Duodenal mucosa (tissue), 2 donors: ENCODE results near the gene RBM47.

Experiments used
- H3K27ac ChIP-seq: one replicate; pipeline ENCODE4 v1.7.0; 2013; ENCODE audit warnings: low read depth, low read length
- H3K27me3 ChIP-seq, 2 donors: one replicate each; pipeline ENCODE4 v1.7.0; 2013; ENCODE audit warnings: low read length in 2 of 2, control low read depth in 1 of 2; ENCODE audit not compliant: insufficient read depth in 2 of 2, control insufficient read depth in 1 of 2
- H3K36me3 ChIP-seq, 2 donors: one replicate each; pipeline ENCODE4 v1.7.0; 2013; ENCODE audit warnings: low read length in 2 of 2, control low read depth in 1 of 2; ENCODE audit not compliant: insufficient read depth in 2 of 2, control insufficient read depth in 1 of 2
- H3K4me1 ChIP-seq, 2 donors: one replicate each; pipeline ENCODE4 v1.7.0; 2013; ENCODE audit warnings: low read length in 2 of 2, control low read depth in 1 of 2; ENCODE audit not compliant: insufficient read depth in 2 of 2, control insufficient read depth in 1 of 2
- H3K4me3 ChIP-seq, 2 donors: one replicate each; pipeline ENCODE4 v1.7.0; 2013; ENCODE audit warnings: low read length in 2 of 2, low read depth in 1 of 2
- H3K9ac ChIP-seq, 2 donors: one replicate each; pipeline ENCODE4 v1.7.0; 2013; ENCODE audit warnings: low read length in 2 of 2, low read depth in 1 of 2
- H3K9me3 ChIP-seq, 2 donors: one replicate each; pipeline ENCODE4 v1.7.0; 2013; ENCODE audit warnings: low read length in 2 of 2, control low read depth in 1 of 2; ENCODE audit not compliant: control insufficient read depth in 1 of 2

Gene RBM47

GRCh38 chr4:40581254-40582140 is 48.2 kb downstream of the RBM47 start:
- Histone ChIP-seq H3K9me3 (no peaks in the 10 kb centered on the region), H3K36me3 (no peaks in the 10 kb centered on the region), H3K27ac (no peak overlapping the region), H3K4me1 (peaks cover 12 to 14% of the 10 kb centered on the region in 2 donors), H3K27me3 (no peaks in the 10 kb centered on the region), H3K4me3 (no peak overlapping the region), H3K9ac (no peak overlapping the region)

GRCh38 chr4:40579983-40580382 is 49.7 kb downstream of the RBM47 start:
- H3K4me1 ChIP-seq, result peaks cover 15 to 18% of the 10 kb centered on the region in 2 donors
- no peak overlapping the region for H3K4me3 ChIP-seq
- no peaks in the 10 kb centered on the region for H3K36me3 ChIP-seq
- no peak overlapping the region for H3K27ac ChIP-seq
- no peak overlapping the region for H3K9ac ChIP-seq
- no peaks in the 10 kb centered on the region for H3K27me3 ChIP-seq
- no peaks in the 10 kb centered on the region for H3K9me3 ChIP-seq

- peak overlapping the region; percentile 4 to 73 for H3K9ac ChIP-seq
- no peaks in the 10 kb centered on the region for H3K27me3 ChIP-seq
- H3K4me3 ChIP-seq, result peak overlapping the region in 1 of 2 donors; percentile 36
- peaks cover 15 to 17% of the 10 kb centered on the region in 2 donors for H3K4me1 ChIP-seq
- peak overlapping the region; percentile 5 for H3K27ac ChIP-seq
- H3K36me3 ChIP-seq, result no peaks in the 10 kb centered on the region
- no peaks in the 10 kb centered on the region for H3K9me3 ChIP-seq
Observed at GRCh38 chr4:40577588-40578253, 51.9 kb downstream of the RBM47 start.

GRCh38 chr4:40576651-40577480 is 52.8 kb downstream of the RBM47 start:
- Histone ChIP-seq H3K4me1 (peaks cover 15 to 17% of the 10 kb centered on the region in 2 donors), H3K9ac (peak overlapping the region; percentile 4 to 73), H3K4me3 (peak overlapping the region; percentile 36 to 64)

GRCh38 chr4:40575846-40576245 is 53.8 kb downstream of the RBM47 start:
- H3K36me3 ChIP-seq, result no peaks in the 10 kb centered on the region
- H3K9ac ChIP-seq, result no peak overlapping the region
- H3K27me3 ChIP-seq, result no peaks in the 10 kb centered on the region
- peak overlapping the region; percentile 39 for H3K27ac ChIP-seq
- H3K4me1 ChIP-seq, result peaks cover 15 to 17% of the 10 kb centered on the region in 2 donors
- H3K9me3 ChIP-seq, result no peaks in the 10 kb centered on the region
- no peak overlapping the region for H3K4me3 ChIP-seq

More at GRCh38 chr4:40576651-40577480, 52.8 kb downstream of the RBM47 start:
- Histone ChIP-seq H3K36me3 (no peaks in the 10 kb centered on the region), H3K27me3 (no peaks in the 10 kb centered on the region), H3K27ac (peak overlapping the region; percentile 5), H3K9me3 (no peaks in the 10 kb centered on the region)

GRCh38 chr4:40573593-40574311 is 55.9 kb downstream of the RBM47 start:
- no peak overlapping the region for H3K9ac ChIP-seq
- H3K4me3 ChIP-seq, result no peak overlapping the region
- no peak overlapping the region for H3K27ac ChIP-seq
- H3K4me1 ChIP-seq, result peaks cover 15 to 17% of the 10 kb centered on the region in 2 donors
- no peaks in the 10 kb centered on the region for H3K27me3 ChIP-seq
- H3K9me3 ChIP-seq, result no peaks in the 10 kb centered on the region
- H3K36me3 ChIP-seq, result no peaks in the 10 kb centered on the region

- Histone ChIP-seq H3K4me1 (peaks cover 14 to 15% of the 10 kb centered on the region in 2 donors), H3K9me3 (no peaks in the 10 kb centered on the region), H3K27ac (no peak overlapping the region), H3K27me3 (no peaks in the 10 kb centered on the region), H3K9ac (no peak overlapping the region), H3K4me3 (no peak overlapping the region), H3K36me3 (no peaks in the 10 kb centered on the region)
Observed at GRCh38 chr4:40572692-40573310, 56.9 kb downstream of the RBM47 start.

- H3K9ac ChIP-seq, result no peak overlapping the region
Observed at GRCh38 chr4:40571208-40571607, 58.5 kb downstream of the RBM47 start.

GRCh38 chr4:40570348-40571077 is 59.2 kb downstream of the RBM47 start:
- H3K4me3 ChIP-seq, result no peak overlapping the region
- H3K9ac ChIP-seq, result no peak overlapping the region
- H3K27me3 ChIP-seq, result no peaks in the 10 kb centered on the region
- no peak overlapping the region for H3K27ac ChIP-seq
- peaks cover 0 to under 1% of the 10 kb centered on the region in 2 donors for H3K4me1 ChIP-seq
- H3K36me3 ChIP-seq, result no peaks in the 10 kb centered on the region
- no peaks in the 10 kb centered on the region for H3K9me3 ChIP-seq

More at GRCh38 chr4:40571208-40571607, 58.5 kb downstream of the RBM47 start:
- Histone ChIP-seq H3K9me3 (no peaks in the 10 kb centered on the region), H3K4me3 (no peak overlapping the region), H3K27ac (no peak overlapping the region), H3K36me3 (no peaks in the 10 kb centered on the region), H3K4me1 (peaks cover 0 to 7% of the 10 kb centered on the region in 2 donors), H3K27me3 (no peaks in the 10 kb centered on the region)
